GM18909 (cell line): ENCODE data around the gene PIP5K1C.

Experiments used
- ATAC-seq: cut with Tn5 transposase; IDR thresholded peaks from one replicate; pipeline ENCODE4 v1.9.1; 2021; ENCODE audit warnings: mild to moderate bottlenecking; ENCODE audit not compliant: unreplicated experiment, poor library complexity

The PIP5K1C gene

DNA sequence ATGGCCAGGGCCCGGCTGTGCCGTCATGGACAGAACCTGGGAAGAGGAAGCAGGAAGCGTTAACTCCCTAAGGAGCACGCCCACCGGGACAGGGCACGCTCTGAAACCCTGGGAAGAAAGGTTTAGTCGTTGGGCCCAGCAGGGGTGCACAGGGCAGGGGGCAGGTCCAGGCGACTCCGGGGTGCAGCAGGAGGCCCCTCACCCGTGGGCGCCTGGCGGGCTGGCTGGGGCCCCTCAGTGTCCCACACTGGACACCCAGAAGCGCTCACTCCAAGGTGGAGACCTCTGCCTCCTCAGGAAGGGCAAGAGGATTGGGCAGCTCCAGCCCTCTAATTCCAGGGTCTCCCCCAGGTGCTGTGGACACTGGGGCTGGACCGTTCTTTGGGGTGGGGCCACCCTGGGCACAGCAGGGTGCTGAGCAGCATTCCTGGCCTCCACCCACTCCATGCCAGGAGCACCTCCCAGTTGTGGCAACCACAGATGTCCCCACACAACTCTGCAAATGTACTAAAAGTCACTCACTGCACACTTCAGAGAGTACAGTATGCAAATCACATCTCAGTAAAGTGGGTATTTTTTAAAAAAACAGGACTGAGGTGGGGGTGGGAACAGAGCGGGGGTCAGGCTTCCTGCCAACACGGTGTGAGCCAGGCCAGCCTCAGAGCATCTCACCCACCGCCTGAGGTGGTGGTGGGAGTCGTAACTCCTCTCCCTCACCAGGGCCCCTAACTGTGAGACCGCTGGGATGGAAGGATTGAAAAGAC is 35.2 kb downstream of the PIP5K1C start:
- no peak for ATAC-seq

- no peak for ATAC-seq
Measured at GRCh38 chr19:3663838-3664237, 36.4 kb downstream of the PIP5K1C start.

- no peak for ATAC-seq
Measured at GRCh38 chr19:3661284-3662238, 38.7 kb downstream of the PIP5K1C start.

DNA sequence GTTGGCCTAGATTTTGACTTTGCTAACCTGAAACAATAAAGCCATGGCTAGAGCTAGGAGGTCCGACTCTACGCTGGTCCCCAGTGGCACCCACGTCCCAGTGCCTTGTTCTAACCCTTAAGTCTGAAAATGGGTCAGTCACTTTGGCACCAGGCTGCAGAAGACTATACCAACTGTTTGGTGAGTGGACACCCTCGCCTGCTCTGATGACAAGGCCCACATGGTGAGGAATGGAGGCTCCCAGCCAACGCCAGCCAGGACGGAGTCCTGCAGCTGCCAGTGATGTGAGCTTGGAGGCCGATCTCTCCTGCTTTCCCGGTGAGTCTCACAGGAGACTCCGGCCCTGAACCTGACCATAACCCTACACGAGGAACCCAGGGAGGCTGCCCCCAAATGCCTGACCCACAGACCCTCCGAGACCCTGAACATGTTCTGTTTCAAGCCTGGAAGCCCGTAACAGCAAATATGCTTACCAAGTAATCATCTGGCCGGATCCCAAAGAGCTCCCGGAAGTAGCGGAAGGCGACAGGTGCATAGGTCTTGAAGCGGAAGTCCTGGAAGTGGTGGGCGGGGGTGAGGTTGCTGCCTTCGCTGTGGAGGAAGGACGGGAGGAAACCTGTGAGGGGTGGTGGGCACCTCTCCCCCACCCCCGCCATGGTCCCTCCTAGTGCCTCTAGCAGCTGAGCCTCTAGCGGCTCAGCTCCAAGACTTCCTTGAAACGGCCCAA is 39.6 kb downstream of the PIP5K1C start:
- ATAC-seq: no peak

DNA sequence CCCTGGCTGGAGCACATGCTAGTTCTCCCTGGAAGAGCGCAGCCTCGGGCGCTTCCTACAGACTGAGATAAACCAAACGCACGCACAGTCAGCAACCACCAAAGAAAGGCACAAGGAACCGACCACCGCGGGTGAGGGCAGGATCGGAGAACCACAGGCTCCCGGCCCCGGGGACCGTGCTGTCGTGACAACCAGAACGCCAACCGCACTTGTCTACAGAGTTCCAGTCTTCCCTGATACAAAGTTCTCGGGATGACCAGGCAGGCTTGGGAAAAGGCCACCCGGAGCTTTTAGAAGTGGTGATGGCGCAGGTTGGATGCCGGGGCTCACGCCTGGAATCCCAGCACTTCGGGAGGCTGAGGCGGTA is 40.5 kb downstream of the PIP5K1C start:
- ATAC-seq: no peak

DNA sequence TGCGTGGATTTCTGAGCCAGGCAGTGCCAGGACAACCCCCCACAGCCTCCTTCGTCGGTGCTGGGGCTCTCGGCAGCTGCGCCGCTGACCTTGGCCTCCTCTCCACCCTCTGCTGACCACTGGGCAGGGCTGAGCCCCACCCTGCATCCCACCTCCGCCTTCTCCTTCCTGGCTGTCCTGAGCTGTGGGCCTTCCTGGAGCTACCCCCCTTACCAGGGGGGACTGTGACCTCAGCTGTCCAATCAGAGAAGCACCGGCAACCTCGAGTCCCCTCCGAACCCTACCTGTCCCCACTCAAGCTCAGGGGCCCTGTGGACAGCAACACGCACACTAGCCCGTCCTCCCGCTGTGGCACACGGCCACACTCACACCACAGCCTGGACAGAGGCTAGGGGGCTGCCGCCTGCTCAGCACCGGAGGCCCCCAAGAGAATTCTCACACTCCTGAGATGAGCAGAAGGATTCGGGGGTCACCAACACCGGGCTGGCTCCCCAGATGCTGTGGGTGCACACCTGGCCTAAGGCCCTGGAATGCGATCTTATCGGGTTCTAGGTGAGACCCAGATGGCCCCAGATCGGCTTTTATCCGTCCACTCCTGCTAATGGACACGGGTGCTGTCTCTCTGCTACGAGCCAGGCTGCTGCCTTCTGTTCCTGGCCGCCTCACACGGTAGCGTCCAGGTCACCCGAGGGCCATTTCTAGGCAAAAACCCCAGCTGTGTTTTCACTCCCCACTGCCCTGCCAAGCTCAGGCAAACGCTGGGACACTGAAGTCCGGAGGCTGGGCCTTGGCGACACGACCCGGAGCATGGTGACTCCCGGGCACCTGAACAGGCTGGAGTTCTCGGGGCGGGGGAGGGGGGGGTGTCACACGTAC is 41.2 kb downstream of the PIP5K1C start:
- ATAC-seq: no peak

DNA sequence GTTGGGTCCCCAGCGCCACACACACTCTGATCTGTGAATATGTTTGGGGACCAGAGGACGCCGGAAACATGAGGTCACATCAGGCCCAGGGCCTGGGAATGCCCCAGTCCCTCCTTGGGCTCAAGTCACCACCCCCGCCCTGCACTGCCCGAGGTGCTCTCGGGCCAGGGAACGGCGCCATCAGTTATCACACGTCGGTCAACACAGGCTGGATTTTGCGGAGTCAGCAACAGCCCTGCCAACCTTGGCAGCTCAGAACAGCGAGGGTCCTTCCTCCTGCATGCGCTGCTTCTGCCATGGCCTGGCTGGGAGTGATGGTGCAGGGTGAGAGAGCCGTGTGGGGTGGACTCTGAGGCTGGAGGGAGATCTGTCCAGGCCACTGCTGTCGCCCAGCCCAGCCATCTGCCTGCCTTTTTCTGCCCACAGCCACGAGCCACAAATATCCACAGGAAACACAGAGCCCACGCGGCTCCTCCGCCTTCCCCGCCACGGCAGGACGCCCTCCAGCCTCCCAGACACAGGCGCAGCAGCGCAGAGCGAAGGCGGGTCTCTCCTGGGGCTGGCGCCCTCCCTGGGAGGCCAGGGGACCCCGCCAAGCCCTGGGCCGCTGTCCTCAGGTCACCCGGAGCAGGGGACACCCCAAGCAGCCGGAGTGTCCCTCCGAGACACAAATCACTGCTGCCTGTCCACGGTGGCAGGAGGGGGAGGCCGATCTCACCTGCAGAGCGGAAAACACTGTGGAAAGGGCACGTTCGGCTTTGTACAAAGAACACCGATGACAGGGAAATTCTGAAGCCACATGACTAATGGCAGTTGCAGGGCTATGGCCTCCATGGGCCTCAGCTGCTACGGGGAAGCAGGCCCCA is 42.0 kb downstream of the PIP5K1C start:
- no peak for ATAC-seq

- no peak for ATAC-seq
Measured at GRCh38 chr19:3657395-3657769, 42.9 kb downstream of the PIP5K1C start.

DNA sequence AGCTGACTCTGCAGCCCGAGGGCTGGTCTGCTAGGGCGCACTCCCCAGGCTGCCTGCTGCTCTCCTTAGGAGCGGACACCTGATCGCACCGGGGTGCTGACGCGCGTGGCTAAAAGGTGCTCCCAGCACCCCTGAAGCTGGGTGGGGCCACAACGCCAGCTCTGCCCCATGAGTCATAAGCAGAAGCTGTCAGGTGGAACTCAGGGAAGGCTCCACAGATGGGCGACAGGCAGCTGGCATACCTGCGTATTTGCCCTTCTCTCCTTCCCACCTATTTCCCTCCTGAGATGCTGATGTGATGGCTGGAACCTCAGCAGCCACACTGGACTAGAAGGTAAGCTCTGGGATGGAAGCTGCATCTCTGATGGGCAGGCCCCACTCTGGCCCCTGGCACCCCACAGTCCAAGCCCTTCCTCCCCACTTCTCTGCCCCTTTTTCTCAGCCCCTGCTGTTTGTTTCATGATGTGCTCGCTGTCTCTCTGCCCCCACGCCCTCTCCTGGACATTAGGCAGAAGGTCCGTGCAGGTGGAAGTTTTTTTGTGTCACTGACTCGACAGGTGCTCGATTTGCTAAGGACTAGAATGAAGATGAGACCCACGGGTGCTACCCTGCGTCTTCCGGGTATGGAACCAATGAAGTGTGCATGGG is 43.4 kb downstream of the PIP5K1C start:
- ATAC-seq: no peak

DNA sequence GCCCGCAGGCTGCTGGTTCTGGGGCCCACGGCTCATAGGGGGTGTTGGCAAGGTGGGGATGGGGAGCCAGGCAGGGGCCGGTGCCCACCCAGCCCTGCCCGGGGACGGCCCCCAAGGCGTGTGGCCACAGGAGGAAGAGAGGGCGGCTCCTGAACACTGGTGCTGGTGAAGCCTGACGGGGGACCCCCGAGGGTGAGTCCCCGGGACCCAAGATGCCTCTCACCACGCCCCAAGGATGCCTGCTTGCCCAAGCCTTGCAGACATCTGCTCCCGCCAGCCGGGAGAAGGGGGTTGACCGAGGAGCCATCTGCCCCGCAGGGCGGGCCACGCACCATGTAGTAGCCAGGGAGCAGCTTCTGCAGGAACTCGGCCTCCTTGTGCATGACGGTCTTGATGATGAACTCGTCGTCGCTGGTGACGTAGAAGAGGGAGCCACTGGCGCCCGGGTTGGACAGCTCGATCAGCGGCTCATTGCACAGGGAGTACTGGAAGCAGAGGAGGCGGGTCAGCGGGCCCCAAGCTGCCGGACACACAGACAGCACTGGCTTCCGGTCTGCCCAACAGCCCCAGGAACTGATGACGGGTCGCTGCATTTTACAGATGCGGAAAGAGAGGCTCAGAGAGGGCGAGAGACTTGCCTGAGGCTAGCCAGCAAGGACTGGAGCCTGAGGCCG is 44.1 kb downstream of the PIP5K1C start:
- ATAC-seq: no peak

DNA sequence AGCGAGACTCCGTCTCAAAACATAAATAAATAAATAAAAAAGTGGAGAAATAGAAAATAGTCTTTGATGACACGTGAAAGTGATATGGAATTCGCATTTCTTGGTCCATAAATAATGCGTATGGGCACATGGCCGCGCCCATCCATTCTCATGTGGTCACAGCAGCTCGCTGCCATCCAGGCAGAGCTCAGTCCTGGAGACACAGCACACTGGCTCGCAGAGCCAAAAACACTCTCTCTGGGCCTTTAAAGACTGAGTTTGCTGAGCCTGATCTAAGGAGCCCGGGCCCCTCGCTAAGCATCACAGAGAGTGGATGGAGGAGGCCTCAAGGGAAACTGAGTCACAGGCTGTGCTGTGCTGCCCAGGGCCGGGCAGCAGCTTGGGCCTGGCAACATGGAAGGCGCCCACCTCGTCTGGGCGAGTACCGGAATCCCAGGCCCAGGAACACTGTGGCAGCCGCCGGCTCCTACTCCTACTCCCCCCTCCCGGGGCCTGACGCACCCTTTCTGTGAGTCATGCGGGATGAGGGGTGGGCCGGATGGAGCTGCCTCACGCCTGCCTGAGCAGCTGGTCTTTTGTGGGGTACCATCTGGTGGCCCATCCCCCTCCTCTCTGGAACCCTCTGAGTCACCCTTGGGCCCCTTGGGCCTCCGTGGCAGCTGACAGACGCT is 44.7 kb downstream of the PIP5K1C start:
- no peak for ATAC-seq

- ATAC-seq: no peak
Measured at GRCh38 chr19:3653865-3654513, 46.3 kb downstream of the PIP5K1C start.

GRCh38 chr19:3653081-3653795 is 47.0 kb downstream of the PIP5K1C start:
- ATAC-seq: no peak

DNA sequence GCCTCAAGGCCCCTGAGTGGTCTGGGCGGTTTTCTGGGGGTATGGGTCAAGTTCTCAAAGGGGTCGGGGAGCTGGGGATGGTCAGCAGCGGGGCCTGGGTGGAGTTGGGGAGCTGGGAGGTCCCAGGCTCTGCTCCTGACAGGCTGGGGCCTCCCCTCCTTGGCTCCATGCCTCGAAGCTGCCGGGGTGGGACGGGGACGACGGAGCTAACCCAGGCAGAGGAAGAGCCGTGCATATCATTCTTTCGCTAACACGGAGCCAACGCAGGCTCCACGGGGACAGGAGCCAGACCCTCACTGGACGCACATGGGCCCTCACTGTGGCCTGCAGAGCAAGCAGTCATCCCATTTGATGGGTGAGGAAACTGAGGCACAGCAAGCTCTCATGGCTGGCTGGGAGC is 47.8 kb downstream of the PIP5K1C start:
- ATAC-seq: no peak

DNA sequence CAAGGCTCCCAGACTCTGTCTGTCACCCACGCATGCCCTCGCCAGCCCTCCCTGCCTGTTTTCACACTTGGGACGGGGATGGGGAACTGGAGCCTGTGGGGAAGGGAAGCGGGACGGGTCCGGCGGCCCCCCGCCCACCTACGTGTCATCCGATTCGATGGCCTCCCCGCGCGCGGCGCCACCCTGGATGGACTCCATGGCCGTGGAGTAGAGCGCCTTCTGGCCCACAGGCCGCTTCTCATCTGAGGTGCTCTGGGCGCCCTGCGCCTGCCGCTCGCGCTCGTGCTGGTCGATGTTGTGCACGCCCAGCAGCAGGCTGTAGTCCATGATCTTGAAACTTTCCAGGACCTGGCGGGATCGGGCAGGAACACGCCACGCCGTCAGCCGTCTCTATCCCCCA is 48.6 kb downstream of the PIP5K1C start:
- ATAC-seq: no peak

DNA sequence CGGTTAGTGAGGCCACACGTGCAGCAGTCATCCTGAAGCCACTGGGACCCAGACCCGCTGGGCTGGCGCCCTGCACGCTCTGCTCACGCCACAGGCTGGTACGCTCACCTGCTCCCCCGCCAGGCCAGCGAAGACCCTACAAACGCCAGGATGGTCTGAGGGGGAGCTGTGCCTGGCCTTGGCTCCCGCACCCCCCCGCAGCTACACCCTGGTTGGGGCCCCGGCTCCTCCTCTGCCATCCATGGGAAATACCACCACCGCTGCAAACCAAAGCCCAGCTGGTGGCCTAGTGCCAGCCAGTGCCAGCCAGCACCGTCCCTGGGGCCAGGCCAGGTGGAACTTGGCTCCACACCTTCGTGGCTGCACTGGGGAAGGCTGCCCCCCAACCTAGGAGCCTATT is 50.4 kb downstream of the PIP5K1C start:
- ATAC-seq: no peak
